GM10248 (cell line): ENCODE measurements around the gene MTERF2.

Source experiments
- CTCF ChIA-PET: fragments of 300-600 bp; sonication (Branson Sonifier 250); formaldehyde crosslinking; extraction: SDS; loops from one replicate; lab custom pipeline; 2021; ENCODE audit warnings: antibody characterized with exemption; lab: Yijun Ruan, JAX
- POLR2A ChIA-PET: fragments of 350-650 bp; sonication (Branson Sonifier 250); formaldehyde crosslinking; extraction: SDS; loops from one replicate; lab custom pipeline; 2020; ENCODE audit warnings: antibody characterized with exemption; lab: Yijun Ruan, JAX
- DNase-seq: peaks from one replicate; pipeline ENCODE4 v3.0.0; 2012; ENCODE audit errors: extremely low spot score
- TF ChIP-seq, protein P1 (sequence below): IDR thresholded peaks from 2 replicates; pipeline ENCODE4 v1.5.1; 2012; ENCODE audit warnings: mild to moderate bottlenecking, low read depth; ENCODE audit errors: extremely low read depth, missing control alignments, control extremely low read depth

The MTERF2 gene

GRCh38 chr12:106981788-106982187, 5.2 kb downstream of the MTERF2 start:
- ChIA-PET POLR2A (no interaction called here), CTCF (no interaction called here)
- TF ChIP-seq, protein P1, sequence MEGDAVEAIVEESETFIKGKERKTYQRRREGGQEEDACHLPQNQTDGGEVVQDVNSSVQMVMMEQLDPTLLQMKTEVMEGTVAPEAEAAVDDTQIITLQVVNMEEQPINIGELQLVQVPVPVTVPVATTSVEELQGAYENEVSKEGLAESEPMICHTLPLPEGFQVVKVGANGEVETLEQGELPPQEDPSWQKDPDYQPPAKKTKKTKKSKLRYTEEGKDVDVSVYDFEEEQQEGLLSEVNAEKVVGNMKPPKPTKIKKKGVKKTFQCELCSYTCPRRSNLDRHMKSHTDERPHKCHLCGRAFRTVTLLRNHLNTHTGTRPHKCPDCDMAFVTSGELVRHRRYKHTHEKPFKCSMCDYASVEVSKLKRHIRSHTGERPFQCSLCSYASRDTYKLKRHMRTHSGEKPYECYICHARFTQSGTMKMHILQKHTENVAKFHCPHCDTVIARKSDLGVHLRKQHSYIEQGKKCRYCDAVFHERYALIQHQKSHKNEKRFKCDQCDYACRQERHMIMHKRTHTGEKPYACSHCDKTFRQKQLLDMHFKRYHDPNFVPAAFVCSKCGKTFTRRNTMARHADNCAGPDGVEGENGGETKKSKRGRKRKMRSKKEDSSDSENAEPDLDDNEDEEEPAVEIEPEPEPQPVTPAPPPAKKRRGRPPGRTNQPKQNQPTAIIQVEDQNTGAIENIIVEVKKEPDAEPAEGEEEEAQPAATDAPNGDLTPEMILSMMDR: no peak
- DNase-seq: no peak

DNA sequence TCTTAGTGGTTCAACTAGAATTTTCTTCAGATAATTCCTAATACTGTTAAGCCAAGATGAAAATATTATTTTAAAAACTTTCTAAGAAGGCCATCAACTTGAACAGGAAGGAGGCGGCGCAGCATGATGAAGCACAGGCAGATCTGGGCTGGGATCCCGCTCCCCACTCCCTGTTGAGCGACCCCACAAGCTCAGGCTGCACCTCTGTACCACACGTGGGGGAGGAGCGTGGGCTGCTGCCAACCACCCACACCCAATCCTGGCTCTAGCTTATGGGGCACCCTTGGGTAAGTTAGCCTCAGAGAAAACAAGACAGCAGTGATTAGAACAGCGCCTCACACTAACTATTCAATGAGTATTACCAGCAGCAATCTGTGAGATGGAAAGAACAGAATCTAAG, 6.0 kb downstream of the MTERF2 start:
- POLR2A ChIA-PET: no interaction called here

DNA sequence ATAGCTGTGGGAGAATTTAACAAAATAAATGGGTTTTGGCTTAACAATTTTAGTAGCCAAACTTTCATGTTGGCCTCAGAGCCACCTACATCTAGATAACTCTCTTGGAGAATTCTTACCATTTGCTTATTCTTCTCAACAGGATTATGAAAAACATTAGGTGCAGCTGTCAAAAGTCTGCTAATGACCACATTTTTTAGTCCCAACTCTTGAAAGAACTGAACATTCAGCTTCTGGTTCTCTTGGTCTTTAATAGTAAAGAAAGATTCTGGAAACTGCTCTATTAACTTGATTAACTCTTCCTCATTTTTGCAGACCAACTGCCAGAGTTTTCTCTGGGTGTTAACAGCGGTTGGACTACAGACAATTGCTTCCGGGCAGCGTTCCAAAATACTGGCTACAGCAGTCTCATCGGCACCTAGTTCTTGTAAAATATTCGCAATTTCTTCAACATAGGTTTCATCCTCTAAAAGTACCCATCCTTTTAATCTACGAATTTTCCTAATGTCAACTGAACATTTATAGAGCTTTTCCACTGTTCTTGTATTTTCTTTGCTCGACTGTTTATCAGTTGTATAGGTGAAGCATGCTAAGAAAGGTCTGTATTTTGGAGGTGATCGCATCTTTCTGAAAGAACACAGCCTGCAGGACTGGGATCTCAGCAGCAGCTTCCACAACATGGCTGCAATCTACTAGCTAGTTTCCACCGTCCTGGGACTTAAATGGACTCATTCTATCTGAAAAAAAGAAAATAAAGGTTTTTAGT, 8.7 kb downstream of the MTERF2 start:
- no peak for DNase-seq
- ChIA-PET CTCF (interaction anchor here (0.6 to 2.3 kb wide), 3 partner anchors 9 to 292 kb away, joined by 3 to 7 read pairs (median 3); no protein-coding TSS in a partner anchor), POLR2A (no interaction called here)
- TF ChIP-seq, protein P1: no peak

More for the DNA sequence above, 6.0 kb downstream of the MTERF2 start:
- TF ChIP-seq, protein P1: no peak
- CTCF ChIA-PET: interaction anchor here (1.1 kb wide), 1 partner anchor 10 kb away, joined by 3 read pairs; no protein-coding TSS in a partner anchor
- DNase-seq: no peak

GRCh38 chr12:106976668-106977067, 10.3 kb downstream of the MTERF2 start:
- DNase-seq: no peak
- ChIA-PET POLR2A (interaction anchor here (0.6 kb wide), 3 partner anchors 9 to 595 kb away, joined by 3 to 4 read pairs (median 3); no protein-coding TSS in a partner anchor), CTCF (interaction anchor here (1.3 to 1.5 kb wide), 3 partner anchors 10 to 32 kb away, joined by 3 read pairs; no protein-coding TSS in a partner anchor)
- TF ChIP-seq, protein P1: no peak

DNA sequence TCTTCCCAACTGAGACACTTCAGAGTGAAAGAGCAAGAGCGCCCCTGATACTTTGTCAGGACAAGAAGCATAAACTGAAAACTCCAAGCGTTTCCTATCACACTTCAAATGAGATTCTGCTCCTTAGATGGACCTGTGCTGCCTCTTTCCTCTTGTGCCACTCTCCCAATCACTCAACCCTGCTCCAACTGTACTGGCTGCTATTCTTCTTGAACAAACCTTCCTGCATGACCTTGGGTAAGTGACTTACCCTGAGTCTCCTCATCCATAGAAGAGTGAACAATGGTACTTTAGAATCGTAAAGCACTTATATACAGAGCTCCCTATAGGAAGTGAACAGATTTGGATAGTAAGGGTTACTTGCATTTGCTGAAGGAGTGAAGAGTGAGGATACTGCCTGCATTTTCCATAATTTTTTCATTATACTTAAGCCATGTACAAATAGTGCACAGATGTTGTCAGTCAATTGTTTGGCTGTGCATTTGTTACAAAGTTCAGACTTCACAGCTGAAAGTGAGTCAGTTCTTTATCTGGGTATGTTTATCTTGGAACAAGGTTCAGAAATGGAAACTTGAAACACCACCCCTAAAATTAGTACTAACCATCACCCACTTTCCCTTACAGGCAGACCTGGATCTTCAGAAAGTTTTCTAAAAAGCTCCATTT, 10.8 kb downstream of the MTERF2 start:
- TF ChIP-seq, protein P1: no peak
- ChIA-PET CTCF (interaction anchor here (1.3 to 1.5 kb wide), 3 partner anchors 10 to 31 kb away, joined by 3 read pairs; no protein-coding TSS in a partner anchor), POLR2A (interaction anchor here (0.6 kb wide), 1 partner anchor 10 kb away, joined by 3 read pairs; no protein-coding TSS in a partner anchor)
- no peak for DNase-seq

- no peak for DNase-seq
- ChIA-PET POLR2A (no interaction called here), CTCF (interaction anchor here (1.4 kb wide), 1 partner anchor 19 kb away, joined by 5 read pairs; the partner anchor contains the start of gene TMEM263)
- TF ChIP-seq, protein P1: no peak
Observed at GRCh38 chr12:106975098-106975497, 11.8 kb downstream of the MTERF2 start.
